GM23338 (cell line): ENCODE results near the gene TPX2. TPM values are rescaled to one million over a fixed set of nuclear protein-coding genes. Genes with fewer than 3 reads are reported as not detected.

Source experiments
- ATAC-seq: fragments of 200-7000 bp; cut with Tn5 transposase; 3 replicates; pipeline ENCODE4 v1.9.1; 2020
- DNase-seq: peaks from one replicate; pipeline ENCODE4 v3.0.0-alpha.2; 2015; ENCODE audit warnings: low spot score
- H2AFZ ChIP-seq: fragments of 200-600 bp; sonication (generic); 2 replicates; pipeline ENCODE4 v1.8.0; 2016; ENCODE audit warnings: antibody characterized with exemption, mild to moderate bottlenecking, moderate library complexity
- H3F3A ChIP-seq: fragments of 200-600 bp; sonication (generic); replicated peaks from 2 replicates; pipeline ENCODE4 v1.8.0; 2017; ENCODE audit warnings: antibody characterized with exemption, mixed run types, low read depth
- H3K27ac ChIP-seq: fragments of 200-600 bp; sonication (generic); 2 replicates; pipeline ENCODE4 v1.6.1; 2016; ENCODE audit warnings: low read depth
- H3K27me3 ChIP-seq: fragments of 200-600 bp; sonication (generic); 2 replicates; pipeline ENCODE4 v1.8.0; 2016; ENCODE audit warnings: mild to moderate bottlenecking, mixed run types, moderate library complexity; ENCODE audit not compliant: insufficient read depth
- H3K36me3 ChIP-seq: fragments of 200-600 bp; sonication (generic); 2 replicates; pipeline ENCODE4 v1.8.0; 2016; ENCODE audit warnings: mild to moderate bottlenecking; ENCODE audit not compliant: insufficient read depth
- H3K4me1 ChIP-seq: fragments of 200-600 bp; sonication (generic); 2 replicates; pipeline ENCODE4 v1.8.0; 2016; ENCODE audit warnings: mild to moderate bottlenecking, moderate library complexity; ENCODE audit not compliant: insufficient read depth
- H3K4me2 ChIP-seq: fragments of 200-600 bp; sonication (generic); 2 replicates; pipeline ENCODE4 v1.7.1; 2017; ENCODE audit warnings: mixed run types
- H3K4me3 ChIP-seq: fragments of 200-600 bp; sonication (generic); 2 replicates; pipeline ENCODE4 v1.6.1; 2016; ENCODE audit warnings: mixed run types
- H3K79me2 ChIP-seq: fragments of 200-600 bp; sonication (generic); replicated peaks from 2 replicates; pipeline ENCODE4 v1.8.0; 2017; ENCODE audit warnings: mild to moderate bottlenecking; ENCODE audit not compliant: insufficient read depth
- H3K9me2 ChIP-seq: fragments of 200-600 bp; sonication (generic); 2 replicates; pipeline ENCODE4 v1.8.0; 2017; ENCODE audit not compliant: insufficient read depth
- H4K20me1 ChIP-seq: fragments of 200-600 bp; sonication (generic); replicated peaks from 2 replicates; pipeline ENCODE4 v1.8.0; 2017; ENCODE audit warnings: mild to moderate bottlenecking; ENCODE audit not compliant: insufficient read depth
- H3K27ac Mint-ChIP-seq: 2 replicates; pipeline ENCODE4 v1.8.0; 2020; ENCODE audit warnings: inconsistent platforms, mild to moderate bottlenecking, moderate library complexity, mixed read lengths
- H3K27me3 Mint-ChIP-seq: 3 replicates; pipeline ENCODE4 v1.8.0; 2022; ENCODE audit warnings: low read depth, mild to moderate bottlenecking, moderate library complexity, mixed read lengths, inconsistent platforms; ENCODE audit not compliant: insufficient read depth, poor library complexity
- H3K36me3 Mint-ChIP-seq: 3 replicates; pipeline ENCODE4 v1.8.0; 2021; ENCODE audit warnings: low read depth, mild to moderate bottlenecking, inconsistent platforms, moderate library complexity, mixed read lengths
- H3K4me1 Mint-ChIP-seq: 3 replicates; pipeline ENCODE4 v1.8.0; 2020; ENCODE audit warnings: mild to moderate bottlenecking, inconsistent platforms, mixed read lengths
- H3K4me3 Mint-ChIP-seq: 3 replicates; pipeline ENCODE4 v1.8.0; 2021; ENCODE audit warnings: moderate library complexity, mild to moderate bottlenecking, inconsistent platforms, mixed read lengths
- H3K9me3 Mint-ChIP-seq: 3 replicates; pipeline ENCODE4 v1.8.0; 2020; ENCODE audit warnings: moderate library complexity, mild to moderate bottlenecking, inconsistent platforms, mixed read lengths
- CREB1 ChIP-seq: fragments of 250-450 bp; sonication (Bioruptor Pico); IDR thresholded peaks from 2 replicates; pipeline ENCODE4 v1.5.0; 2020; ENCODE audit warnings: low read depth, mild to moderate bottlenecking, moderate library complexity
- CTCF ChIP-seq, 2 experiments: fragments of 200-600 bp in 1 of 2; sonication (generic) in 1 of 2; conservative IDR thresholded peaks; 2 replicates each; pipeline versions ENCODE4 v1.5.1 to v1.6.1; 2016 to 2017; ENCODE audit warnings: antibody characterized with exemption in 2 of 2, low read depth in 2 of 2, mild to moderate bottlenecking in 2 of 2, moderate library complexity in 1 of 2
- ETS1 ChIP-seq: IDR thresholded peaks from 2 replicates; pipeline ENCODE4 v1.6.1; 2016; ENCODE audit warnings: antibody characterized with exemption
- EZH2 ChIP-seq: fragments of 200-600 bp; sonication (generic); IDR thresholded peaks from one replicate; pipeline ENCODE4 v1.8.0; 2017; ENCODE audit warnings: antibody characterized with exemption, mild to moderate bottlenecking, low read depth; ENCODE audit not compliant: unreplicated experiment
- EZH2phosphoT487 ChIP-seq: fragments of 200-600 bp; sonication (generic); IDR thresholded peaks from one replicate; pipeline ENCODE4 v1.8.1; 2018; ENCODE audit warnings: antibody characterized with exemption; ENCODE audit not compliant: unreplicated experiment
- JUNB ChIP-seq: IDR thresholded peaks from one replicate; pipeline ENCODE4 v1.6.1; 2016; ENCODE audit warnings: antibody characterized with exemption; ENCODE audit not compliant: unreplicated experiment
- NANOG ChIP-seq: IDR thresholded peaks from 2 replicates; pipeline ENCODE4 v1.6.1; 2016; ENCODE audit warnings: antibody characterized with exemption, borderline replicate concordance
- POLR2AphosphoS5 ChIP-seq: IDR thresholded peaks from 2 replicates; pipeline ENCODE4 v1.6.1; 2016; ENCODE audit warnings: antibody characterized with exemption, low read depth
- REST ChIP-seq: IDR thresholded peaks from one replicate; pipeline ENCODE4 v1.6.1; 2018; ENCODE audit warnings: antibody characterized with exemption; ENCODE audit not compliant: unreplicated experiment
- STAT1 ChIP-seq: IDR thresholded peaks from one replicate; pipeline ENCODE4 v1.6.1; 2016; ENCODE audit warnings: antibody characterized with exemption; ENCODE audit not compliant: unreplicated experiment
- ZNF114 ChIP-seq: fragments of 250-450 bp; sonication (Bioruptor Pico); IDR thresholded peaks from 2 replicates; pipeline ENCODE4 v1.5.0; 2020; ENCODE audit warnings: mild to moderate bottlenecking, moderate library complexity
- ZNF331 ChIP-seq: fragments of 250-450 bp; sonication (Bioruptor Pico); IDR thresholded peaks from 2 replicates; pipeline ENCODE4 v1.5.0; 2020; ENCODE audit warnings: low read depth, mild to moderate bottlenecking, moderate library complexity
- ZNF462 ChIP-seq: fragments of 250-450 bp; sonication (Bioruptor Pico); IDR thresholded peaks from 2 replicates; pipeline ENCODE4 v1.5.0; 2020; ENCODE audit warnings: mild to moderate bottlenecking, moderate library complexity
- polyA plus RNA-seq: library from polyadenylated mRNA; unstranded; fragments of >200 nt; fragmentation: Nextera tagmentation; extraction: Ambion mirVana; gene quantifications from 2 replicates; pipeline ENCODE4 v1.2.1, GENCODE V29; 2016
- total RNA-seq: library from RNA; depleted of rRNA; stranded (reverse); fragments of >200 nt; shearing (Covaris generic); gene quantifications from 2 replicates; pipeline ENCODE4 v1.2.3, GENCODE V29; 2014

TPX2 gene
- total and polyA plus RNA-seq, 2 experiments from 2014 or later, result 101 to 159 TPM

GRCh38 chr20:31698243-31698802 lies 40.8 kb upstream of the TPX2 start:
- TF ChIP-seq CTCF (conservative IDR thresholded peaks at IDR 0.05; ENCODE audit: low read depth in 2 of 2) (no peak), ZNF331 (CRISPR knock-in tag) (no peak), EZH2phosphoT487 (no peak), STAT1 (no peak), ZNF462 (CRISPR knock-in tag) (no peak), ETS1 (no peak), ZNF114 (CRISPR knock-in tag) (no peak), EZH2 (no peak), REST (no peak), NANOG (no peak), POLR2AphosphoS5 (no peak), JUNB (no peak), CREB1 (no peak)
- ATAC-seq, result no peak
- no peak overlapping the region for H3K4me2 ChIP-seq
- no peak overlapping the region for H3K4me3 Mint-ChIP-seq
- H3K79me2 ChIP-seq, result peaks cover 97% of the 10 kb centered on the region
- peak overlapping the region; percentile 53 for H3K27ac ChIP-seq
- H3K9me3 Mint-ChIP-seq, result no peaks in the 10 kb centered on the region; the same call in 2 of the 3 replicates
- H2AFZ ChIP-seq, result no peak overlapping the region
- H3K4me1 ChIP-seq, result peaks cover 32% of the 10 kb centered on the region
- H3K9me2 ChIP-seq, result 0 out of 2 replicates have a peak, but pooled peaks cover 2% of the 10 kb centered on the region
- H3K27ac Mint-ChIP-seq, result no peak overlapping the region
- H4K20me1 ChIP-seq, result peaks cover 8% of the 10 kb centered on the region
- no peaks in the 10 kb centered on the region for H3K36me3 ChIP-seq
- peaks cover 17% of the 10 kb centered on the region for H3K36me3 Mint-ChIP-seq
- peaks cover 10% of the 10 kb centered on the region for H3F3A ChIP-seq
- no peak overlapping the region for H3K4me3 ChIP-seq
- H3K4me1 Mint-ChIP-seq, result peaks cover 34% of the 10 kb centered on the region
- peaks cover 10% of the 10 kb centered on the region for H3K27me3 Mint-ChIP-seq
- no peaks in the 10 kb centered on the region for H3K27me3 ChIP-seq
- no peak for DNase-seq
